Astrocyte of the cerebellum (primary cell): Measurements from ENCODE around the gene GLOD5.

ENCODE experiments used
- DNase-seq: peaks from one replicate; pipeline ENCODE4 v3.0.0-alpha.2; 2011; ENCODE audit warnings: low read depth
- H3K4me3 ChIP-seq: 2 replicates; pipeline ENCODE4 v1.5.1; 2011; ENCODE audit warnings: mild to moderate bottlenecking, low read depth, low read length, moderate library complexity
- CTCF ChIP-seq: IDR thresholded peaks from 2 replicates; pipeline ENCODE4 v1.5.1; 2012; ENCODE audit warnings: low read length, low read depth, moderate library complexity, mild to moderate bottlenecking; ENCODE audit errors: missing control alignments
- in situ Hi-C: cut with HindIII; loops from 2 replicates; pipeline ENCODE4 v1.10.0; 2017; ENCODE audit warnings: low sequenced_read_pairs

Gene GLOD5

GRCh38 chrX:48802089-48802904, 40.8 kb downstream of the GLOD5 start:
- no peak for TF ChIP-seq CTCF
- DNase-seq, result peak; percentile 51
- in situ Hi-C loops, result no loop called here
- H3K4me3 ChIP-seq, result peak overlapping the region; percentile 63

DNA sequence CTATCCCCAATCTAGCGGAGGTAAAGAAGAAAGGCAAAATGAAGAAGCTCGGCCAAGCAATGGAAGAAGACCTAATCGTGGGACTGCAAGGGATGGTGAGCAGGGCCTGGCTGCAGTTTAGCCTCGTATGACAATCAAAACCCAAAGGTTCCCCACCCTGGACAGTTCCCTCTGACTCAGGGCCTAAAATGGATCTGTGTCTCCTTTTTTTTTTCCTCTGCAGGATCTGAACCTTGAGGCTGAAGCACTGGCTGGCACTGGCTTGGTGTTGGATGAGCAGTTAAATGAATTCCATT, 41.3 kb downstream of the GLOD5 start:
- no peak for TF ChIP-seq CTCF
- in situ Hi-C loops, result no loop called here
- DNase-seq, result no peak
- H3K4me3 ChIP-seq, result peak overlapping the region; percentile 63

DNA sequence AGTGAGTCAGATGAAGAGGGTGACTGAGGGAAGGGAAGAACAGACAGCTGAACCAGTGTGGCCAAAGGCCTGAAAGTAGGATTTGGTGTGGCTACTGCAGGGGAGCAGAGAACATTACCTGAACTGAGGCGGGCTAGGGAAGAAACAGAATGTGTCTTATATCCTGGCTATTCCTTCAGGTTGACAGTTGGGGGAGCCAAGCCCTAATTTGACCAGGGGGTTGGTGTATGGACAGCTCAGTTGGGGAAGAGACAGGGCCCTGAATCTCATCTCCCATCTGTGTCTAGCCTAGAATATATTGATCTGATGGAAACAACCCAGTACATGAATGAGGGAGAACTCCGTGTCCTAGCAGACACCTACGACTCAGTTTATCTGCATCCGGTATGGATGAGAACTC, 44.5 kb downstream of the GLOD5 start:
- TF ChIP-seq CTCF, result no peak
- no peak overlapping the region for H3K4me3 ChIP-seq
- DNase-seq, result no peak
- in situ Hi-C loops, result no loop called here

DNA sequence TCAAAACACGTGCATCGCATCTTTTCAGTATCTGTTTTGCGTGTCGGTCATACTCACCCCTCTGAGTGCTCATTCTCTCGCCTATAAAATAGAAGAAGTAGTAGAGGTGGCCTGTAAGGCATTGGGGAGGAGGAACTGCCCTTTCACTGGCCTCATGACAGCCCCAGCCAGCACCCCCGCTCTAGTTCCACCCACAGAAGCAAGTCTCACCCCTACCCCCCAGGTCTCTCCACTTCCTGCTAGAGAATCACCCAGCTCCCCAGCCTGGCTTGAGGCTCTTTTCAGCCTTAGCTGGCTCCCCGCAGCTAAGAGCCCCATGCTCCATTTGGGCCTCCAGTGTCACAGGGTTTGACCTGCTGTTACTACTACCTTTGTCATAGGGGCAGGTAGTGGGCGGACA, 52.1 kb downstream of the GLOD5 start:
- no peak for TF ChIP-seq CTCF
- DNase-seq, result no peak
- in situ Hi-C loops, result no loop called here
- no peak overlapping the region for H3K4me3 ChIP-seq

DNA sequence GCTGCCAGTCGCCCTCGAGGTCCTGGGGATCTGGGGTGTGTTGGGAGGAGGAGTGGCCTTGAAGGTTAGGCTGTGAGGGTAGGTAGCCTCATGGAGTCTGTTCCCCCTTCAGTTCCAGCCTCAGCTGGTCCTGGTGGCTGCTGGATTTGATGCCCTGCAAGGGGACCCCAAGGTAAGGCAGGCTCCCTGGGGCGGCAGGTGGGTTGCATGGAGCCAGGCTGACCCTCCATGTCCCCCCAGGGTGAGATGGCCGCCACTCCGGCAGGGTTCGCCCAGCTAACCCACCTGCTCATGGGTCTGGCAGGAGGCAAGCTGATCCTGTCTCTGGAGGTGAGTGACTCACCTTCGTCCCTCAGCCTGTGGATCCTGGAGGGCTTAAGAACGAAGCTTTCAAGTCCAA, 53.2 kb downstream of the GLOD5 start:
- no peak for DNase-seq
- in situ Hi-C loops, result no loop called here
- no peak overlapping the region for H3K4me3 ChIP-seq
- TF ChIP-seq CTCF, result no peak

- in situ Hi-C loops, result no loop called here
- no peak for DNase-seq
- no peak for TF ChIP-seq CTCF
- H3K4me3 ChIP-seq, result no peak overlapping the region
Observed at GRCh38 chrX:48815266-48815665, 53.7 kb downstream of the GLOD5 start.
